ENCODE data around the gene CLMN.

- no peak for TF ChIP-seq CHD1 (IDR thresholded peaks at IDR 0.05; ENCODE audit: low read depth, low read length)
- no peak for TF ChIP-seq POLR2AphosphoS5 (IDR thresholded peaks at IDR 0.05; ENCODE audit: low read length)
- no peak for TF ChIP-seq MAX (IDR thresholded peaks at IDR 0.05; ENCODE audit: low read depth, low read length)
- TF ChIP-seq RELB (IDR thresholded peaks at IDR 0.05; ENCODE audit: low read depth), result no peak
- TF ChIP-seq JUND (IDR thresholded peaks at IDR 0.05; ENCODE audit: low read depth, low read length), result no peak
- TF ChIP-seq CEBPB (IDR thresholded peaks at IDR 0.05; ENCODE audit: borderline replicate concordance in 1 of 2, low read depth in 2 of 2, low read length in 2 of 2), result no peak
- no peak for TF ChIP-seq NRF1 (conservative IDR thresholded peaks at IDR 0.05; ENCODE audit: low read depth, low read length)
- TF ChIP-seq, protein P1, sequence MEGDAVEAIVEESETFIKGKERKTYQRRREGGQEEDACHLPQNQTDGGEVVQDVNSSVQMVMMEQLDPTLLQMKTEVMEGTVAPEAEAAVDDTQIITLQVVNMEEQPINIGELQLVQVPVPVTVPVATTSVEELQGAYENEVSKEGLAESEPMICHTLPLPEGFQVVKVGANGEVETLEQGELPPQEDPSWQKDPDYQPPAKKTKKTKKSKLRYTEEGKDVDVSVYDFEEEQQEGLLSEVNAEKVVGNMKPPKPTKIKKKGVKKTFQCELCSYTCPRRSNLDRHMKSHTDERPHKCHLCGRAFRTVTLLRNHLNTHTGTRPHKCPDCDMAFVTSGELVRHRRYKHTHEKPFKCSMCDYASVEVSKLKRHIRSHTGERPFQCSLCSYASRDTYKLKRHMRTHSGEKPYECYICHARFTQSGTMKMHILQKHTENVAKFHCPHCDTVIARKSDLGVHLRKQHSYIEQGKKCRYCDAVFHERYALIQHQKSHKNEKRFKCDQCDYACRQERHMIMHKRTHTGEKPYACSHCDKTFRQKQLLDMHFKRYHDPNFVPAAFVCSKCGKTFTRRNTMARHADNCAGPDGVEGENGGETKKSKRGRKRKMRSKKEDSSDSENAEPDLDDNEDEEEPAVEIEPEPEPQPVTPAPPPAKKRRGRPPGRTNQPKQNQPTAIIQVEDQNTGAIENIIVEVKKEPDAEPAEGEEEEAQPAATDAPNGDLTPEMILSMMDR (IDR thresholded peaks at IDR 0.05 in 2 of 3, conservative IDR thresholded peaks at IDR 0.05 in 1 of 3; ENCODE audit: control insufficient read depth in 2 of 3, extremely low read depth in 1 of 3, insufficient read depth in 1 of 3, low read depth in 3 of 3, low read length in 3 of 3), result no peak
- TF ChIP-seq SMAD1 (IDR thresholded peaks at IDR 0.05; ENCODE audit: low read depth, partially characterized antibody), result no peak
- no peak for TF ChIP-seq CBX3 (IDR thresholded peaks at IDR 0.05; ENCODE audit: borderline replicate concordance, low read depth)
These were observed 24.7 kb downstream of the CLMN start for GRCh38 chr14:95294834-95295599.

Measured in GM12878 (cell line).